Umbilical cord (tissue), 2 donors: ENCODE measurements around the gene SH3PXD2A. TPM values are rescaled to one million over a fixed set of nuclear protein-coding genes. Genes with fewer than 3 reads are reported as not detected.

ENCODE experiments used
- DNase-seq: peaks from one replicate; pipeline ENCODE4 v3.0.0-alpha.2; 2015; ENCODE audit warnings: low spot score
- total RNA-seq: library from RNA; depleted of rRNA; stranded (reverse); fragments of >200 nt; gene quantifications from one replicate; pipeline ENCODE4 v1.2.3, GENCODE V29; 2014; ENCODE audit warnings: low replicate concordance; ENCODE audit not compliant: insufficient read depth

The SH3PXD2A gene
- total RNA-seq, 1 donor from 2014 or later, result 38.3 TPM

DNA sequence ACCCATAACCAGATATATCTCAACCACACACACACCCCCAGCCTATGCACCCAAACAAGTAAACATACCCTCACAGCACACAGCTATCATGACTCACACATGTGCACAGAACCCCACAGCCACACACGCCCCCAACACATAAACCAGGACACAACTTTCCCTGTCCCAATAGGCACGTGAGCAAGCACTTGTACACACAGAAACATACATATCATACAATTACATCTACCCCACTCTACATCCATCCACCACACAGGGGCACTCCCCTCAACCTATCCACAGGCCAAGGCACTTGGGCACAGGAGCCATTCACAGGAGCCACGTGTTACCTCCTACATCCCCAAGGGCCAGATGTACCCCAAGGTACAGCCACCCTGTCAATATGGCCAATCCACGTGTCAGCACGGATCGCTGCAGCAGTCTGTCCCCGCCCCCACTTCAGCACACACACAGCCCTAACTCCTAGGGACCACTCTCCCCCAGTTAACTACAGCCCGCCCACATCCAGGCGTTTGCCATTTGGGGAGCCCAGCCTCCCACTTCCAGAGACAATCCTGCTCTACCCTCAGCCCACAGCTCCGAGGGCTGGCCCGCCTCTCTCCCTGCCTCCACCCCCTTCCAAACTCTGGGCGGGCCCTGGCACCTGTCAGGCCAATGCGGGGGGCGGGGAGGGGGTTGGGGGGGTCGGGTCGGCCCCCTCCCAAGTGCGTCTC lies 163.5 kb downstream of the SH3PXD2A start:
- no peak for DNase-seq

DNA sequence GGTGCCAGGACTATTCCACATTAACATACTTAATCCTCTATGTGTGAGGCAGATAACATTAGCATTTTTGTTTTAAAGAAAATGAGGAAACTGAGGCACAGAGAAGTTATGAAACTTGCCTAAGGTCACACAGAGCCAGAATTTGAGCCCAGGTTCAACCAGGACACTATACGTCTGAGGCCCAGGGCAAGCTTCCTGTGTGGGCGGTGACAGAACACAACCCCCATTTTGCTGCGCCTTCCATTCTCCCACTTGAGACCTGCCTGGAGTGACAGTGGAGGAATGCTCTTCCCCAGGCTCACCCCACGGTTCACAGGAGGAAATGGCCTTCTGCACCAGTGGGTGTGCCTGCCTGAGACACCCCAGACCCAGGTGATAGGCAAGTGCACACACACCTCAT lies 164.1 kb downstream of the SH3PXD2A start:
- DNase-seq, result no peak

DNA sequence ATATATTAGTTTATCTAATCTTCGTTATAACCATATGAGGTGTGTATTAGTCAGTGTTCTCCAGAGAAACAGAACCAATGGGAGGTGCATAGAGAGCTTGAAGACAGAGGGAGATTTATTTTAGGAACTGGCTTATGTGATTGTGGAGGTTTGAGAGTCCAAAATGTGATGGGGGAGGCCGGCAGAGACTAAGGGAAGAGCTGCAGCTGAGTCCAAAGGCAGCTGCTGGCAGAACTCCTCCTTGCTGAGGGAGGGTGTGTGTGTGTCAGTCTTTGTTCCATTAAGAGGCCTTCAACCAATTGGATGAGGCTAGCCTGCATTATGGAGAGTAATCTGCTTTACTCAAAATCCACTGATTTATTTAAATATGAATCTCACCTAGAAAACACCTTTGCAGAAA lies 165.1 kb downstream of the SH3PXD2A start:
- DNase-seq, result no peak

DNA sequence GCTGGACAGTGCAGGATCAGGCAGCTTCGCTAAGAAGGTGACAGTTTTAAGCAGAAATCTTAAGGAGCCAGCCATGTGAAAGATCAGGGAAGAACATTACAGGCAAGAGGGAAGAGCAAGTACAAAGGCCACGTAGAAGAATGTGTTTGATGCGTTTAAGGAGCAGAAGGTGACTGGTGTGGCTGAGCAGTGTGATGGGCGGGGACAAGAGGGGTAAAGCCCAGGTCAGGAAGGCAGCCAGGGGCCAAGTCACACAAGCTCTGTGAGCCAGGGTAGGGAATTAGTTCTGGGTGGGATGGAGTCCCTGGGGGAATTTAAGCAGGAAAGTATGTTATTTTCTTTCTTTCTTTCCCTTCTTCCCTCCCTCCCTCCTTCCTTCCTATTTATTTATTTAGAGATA lies 166.9 kb downstream of the SH3PXD2A start:
- DNase-seq, result no peak

DNA sequence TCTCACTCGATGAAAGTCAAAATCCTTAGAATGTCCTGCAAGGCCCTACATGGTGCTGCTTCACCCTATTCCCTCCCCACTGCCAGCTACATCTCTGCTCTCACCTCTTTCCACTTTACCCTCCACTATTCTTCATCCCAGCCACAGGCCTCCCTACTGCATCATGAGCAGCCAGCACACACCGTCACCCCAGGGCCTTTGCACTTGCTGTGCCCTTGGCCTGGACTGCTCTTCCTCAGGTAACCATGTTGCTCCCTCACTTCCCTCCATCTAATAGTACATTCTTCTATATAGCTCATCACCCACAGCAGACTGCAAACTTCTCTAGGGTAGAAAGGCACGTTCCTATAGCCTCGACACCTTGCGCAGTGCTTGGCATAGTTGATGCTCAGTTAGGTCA lies 167.7 kb downstream of the SH3PXD2A start:
- DNase-seq, result no peak

DNA sequence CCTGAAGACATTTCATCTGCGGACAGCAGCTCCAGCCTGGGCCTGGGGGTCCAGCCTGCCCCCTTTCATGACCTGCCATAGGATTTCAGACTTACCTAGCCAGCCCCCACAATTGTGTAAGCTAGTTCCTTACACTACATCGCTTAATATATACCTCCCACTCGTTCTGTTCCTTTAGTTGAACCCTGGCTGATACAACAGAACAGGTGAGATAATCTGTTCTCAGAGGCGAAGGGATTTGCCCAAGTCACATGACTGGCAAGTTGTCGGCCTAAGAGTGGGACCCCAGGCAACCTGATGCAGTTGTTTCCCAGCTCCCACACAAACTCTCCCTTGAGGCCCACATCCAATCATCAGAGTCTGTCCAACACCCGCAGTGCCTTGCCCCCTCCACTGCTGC lies 168.2 kb downstream of the SH3PXD2A start:
- no peak for DNase-seq

DNA sequence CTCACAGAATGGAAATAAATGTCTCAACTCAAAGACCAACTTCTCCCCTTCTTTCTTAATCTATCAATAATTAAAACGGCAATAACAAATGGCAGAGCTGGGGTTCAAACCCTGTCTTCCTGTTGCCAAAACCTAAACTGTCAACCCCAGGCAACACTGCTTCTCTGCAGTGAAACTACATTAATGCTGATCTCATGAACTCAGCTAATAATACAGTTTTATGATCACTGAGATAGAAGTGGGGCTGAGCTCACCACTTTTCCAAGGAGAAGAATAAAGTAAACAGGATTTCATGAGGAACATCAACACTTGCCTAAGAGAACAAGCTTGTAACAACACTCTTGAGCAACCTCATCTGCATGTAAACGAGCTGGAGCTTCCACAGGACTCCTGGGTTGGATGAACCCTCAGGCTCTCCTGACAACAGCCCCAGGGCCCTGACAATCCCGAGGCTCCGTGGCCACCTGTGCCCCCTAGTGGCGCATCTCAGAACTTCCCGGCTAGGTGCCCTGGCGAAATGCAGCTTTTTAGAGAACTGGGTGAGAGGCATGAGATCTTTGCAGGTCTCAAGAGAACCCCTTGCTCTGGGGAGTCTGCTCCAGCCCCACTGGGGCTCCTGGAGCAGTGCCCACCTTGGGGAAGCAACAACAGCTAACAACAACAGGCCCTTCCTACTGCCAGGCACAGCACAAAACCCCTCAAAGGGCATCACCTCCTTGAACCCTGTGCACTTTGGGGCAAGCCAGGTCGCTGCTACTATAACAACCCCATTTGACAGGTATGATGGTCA lies 169.3 kb downstream of the SH3PXD2A start:
- peak; percentile 71 for DNase-seq

DNA sequence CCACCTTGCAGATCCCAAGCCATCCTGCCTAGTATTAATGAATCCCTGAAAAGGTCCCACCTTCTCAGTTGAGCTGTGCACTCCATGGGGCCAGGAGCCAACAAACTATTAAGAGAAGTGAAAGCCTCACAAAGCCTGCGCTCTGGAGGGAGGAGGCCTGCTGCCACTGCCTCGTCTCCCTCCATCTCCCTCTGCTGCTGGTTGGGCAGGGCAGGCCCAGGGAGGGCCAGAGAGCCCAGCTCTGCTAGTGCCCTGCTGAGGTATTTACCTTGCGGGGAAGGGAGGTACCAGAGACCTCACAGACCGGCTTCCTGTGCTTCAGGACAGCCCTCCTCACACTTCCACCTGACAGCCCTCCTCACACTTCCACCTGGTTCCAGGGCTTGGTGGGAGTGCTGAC lies 171.5 kb downstream of the SH3PXD2A start:
- DNase-seq, result no peak

DNA sequence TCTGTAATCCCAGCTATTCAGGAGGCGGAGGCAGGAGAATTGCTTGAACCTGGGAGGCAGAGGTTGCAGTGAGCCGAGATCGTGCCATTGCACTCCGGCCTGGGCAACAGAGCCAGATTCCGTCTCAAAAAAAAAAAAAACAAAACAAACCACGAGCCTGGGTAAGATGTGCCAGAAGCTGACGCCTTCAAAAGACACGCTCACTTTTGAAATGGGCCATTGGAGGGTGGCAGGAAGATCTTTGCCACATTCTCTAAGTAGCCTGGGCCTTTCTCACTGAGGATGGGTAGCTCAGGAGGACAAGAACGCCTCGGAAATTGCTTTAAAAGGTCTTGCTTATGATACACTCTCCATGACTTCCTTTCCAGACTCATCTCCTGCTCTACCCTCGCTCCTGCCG lies 172.7 kb downstream of the SH3PXD2A start:
- DNase-seq, result no peak

DNA sequence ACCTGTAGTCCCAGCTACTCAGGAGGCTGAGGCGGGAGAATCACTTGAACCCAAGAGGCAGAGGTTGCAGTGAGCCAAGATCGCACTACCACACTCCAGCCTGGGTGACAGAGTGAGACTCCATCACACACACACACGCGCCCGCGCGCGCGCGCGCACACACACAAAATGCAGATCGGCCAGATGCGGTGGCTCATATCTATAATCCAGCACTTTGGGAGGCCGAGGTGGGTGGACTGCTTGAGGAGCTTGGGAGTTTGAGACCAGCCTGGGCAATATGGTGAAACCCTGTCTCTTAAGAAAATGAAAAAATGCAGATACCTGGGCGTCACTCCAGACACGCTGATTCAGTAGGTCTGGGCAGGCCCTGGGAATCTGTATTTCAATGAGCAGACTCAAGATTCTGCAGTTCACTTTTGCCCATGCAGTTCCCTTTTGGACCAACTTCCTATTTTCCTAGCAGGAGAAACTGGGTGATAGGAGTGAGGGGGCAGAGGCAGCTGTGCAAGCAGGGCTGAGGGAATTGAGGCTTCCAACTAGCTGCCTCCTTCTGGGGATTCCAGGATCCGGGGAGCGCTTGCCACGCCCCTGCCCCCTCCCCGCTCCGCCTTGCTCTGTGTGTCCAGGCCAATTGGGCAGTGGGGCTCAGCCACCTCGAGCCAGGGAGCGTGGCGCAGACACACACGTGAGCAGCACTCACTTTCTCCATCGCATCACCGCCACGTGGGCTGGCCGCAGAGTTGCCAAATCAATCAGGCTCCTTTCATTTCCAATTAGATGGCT lies 173.6 kb downstream of the SH3PXD2A start:
- DNase-seq, result no peak

DNA sequence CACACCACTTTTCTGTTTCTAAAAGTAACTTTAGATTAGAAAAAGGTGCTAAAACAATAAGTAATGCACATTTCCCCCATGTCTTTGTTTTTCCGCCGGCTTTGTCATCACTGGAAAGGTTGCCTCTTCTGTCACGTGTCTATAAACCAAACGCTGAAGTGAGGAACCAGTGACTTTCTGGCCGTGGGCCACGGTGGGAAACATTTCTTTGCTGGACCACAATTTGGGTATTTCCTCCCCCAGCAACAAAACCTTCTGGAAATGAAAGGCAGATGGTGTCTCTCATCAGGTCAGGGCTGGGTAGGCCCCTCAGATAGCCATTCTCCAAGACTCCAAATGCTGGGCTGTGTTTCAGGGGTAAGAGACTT lies 174.5 kb downstream of the SH3PXD2A start:
- no peak for DNase-seq

DNA sequence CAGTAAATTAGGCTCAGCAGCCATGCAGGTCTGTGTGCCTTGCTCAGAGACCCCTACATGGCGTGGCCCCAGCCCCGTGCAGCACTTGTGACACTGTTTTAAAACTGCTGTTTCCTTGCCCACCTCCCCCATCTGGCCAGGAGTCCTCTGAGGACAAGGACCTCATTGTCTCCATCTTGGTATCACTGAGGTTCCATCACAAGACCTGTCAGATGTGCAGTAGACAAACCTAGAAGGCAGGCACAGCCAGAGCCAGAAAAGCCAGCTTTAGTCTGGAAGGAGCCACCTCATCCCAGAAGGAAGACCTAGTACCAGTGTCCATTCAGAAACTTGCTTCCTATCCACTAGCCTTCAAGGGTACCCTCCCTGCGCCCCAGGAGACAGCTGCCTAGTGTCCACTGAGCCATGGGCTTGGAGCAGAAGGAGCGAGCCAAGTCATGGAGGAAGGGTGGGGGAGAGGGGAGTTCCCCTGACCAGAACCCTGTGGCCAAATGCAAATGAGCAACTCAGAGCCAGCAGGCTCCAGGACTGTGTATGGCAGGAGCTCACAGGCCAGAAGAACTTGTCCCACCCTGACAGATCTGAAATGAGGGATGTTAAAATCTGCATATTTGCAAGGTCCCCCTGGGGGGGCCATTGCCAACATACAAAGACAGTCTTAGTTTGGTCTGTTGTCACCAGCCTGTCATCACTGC lies 176.1 kb downstream of the SH3PXD2A start:
- no peak for DNase-seq

DNA sequence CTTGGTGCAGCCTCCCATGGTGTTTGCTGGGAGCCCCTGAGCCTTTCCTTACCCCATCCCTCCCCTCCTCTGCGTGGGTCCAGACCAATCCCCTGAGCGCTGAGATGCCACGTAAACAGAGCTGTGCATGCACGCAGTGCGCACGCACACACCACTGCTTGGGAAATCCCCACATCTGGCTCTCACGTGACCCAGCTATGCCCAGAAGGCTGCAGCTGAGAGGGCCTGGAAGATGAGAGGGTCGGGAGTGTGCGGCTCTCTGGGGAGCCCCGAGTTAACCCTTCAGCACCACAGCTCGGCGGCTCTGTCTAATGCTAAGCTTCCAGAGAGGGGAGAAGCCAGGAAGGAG lies 177.2 kb downstream of the SH3PXD2A start:
- DNase-seq, result peak; percentile 99

DNA sequence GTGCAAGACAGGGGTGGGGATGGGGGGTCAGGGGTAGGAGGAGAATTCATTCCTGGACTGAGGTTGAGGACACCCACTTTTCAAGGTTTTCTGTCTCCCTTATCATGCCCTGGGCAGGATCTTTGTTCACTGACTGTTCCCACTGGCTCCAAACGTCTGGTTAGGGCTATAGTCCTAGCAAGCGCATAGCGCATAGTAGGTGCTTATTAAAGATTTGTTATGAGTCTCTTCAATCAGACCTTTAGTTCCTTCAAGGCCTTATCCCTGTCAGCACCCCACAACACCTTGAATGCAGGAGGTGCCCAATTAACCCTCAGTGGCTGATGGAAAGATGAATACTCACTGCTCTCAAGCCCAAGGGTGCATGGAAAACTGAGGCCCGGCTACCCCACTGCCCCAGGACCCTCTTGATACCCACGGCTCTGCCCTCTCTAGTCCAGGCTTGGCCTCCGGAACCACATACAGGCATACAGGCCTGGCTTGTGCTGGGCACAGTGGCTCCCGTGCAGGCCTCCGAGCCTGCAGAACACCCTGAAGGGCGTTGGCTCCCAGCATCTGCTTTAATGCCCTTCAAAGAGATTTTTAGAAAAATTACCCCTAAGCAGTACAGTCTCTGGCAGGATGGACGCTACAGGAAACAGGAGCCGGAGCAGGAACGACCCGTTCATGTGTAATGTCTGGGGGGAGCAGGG lies 177.7 kb downstream of the SH3PXD2A start:
- no peak for DNase-seq

DNA sequence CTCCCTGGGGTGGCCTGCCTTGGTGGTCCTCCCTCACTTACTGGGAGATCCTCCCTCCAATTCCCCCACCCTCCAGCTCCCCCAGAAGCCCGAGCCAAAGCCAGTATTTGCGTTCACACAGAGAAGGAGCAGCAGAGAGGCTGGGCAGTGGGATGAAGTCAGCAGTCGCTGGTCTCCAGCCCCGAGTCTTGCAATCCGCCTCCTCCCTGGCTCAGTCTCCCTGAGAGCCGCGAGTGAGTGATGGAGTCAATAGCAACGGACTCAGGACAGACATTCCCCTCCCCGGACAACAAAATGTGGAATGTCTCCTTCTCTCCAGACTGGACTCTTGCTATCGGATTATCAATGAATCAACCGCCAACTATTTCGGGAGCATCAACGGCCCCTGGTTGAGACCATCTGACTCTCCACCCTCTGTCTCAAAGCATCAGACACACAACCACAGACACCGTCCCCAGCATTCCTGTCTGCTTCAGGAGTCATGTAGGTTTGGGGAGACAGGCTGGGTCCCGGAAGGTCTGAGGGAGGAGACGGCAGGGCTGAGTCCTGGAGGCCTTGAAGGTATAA lies 178.4 kb downstream of the SH3PXD2A start:
- peak; percentile 88 for DNase-seq

DNA sequence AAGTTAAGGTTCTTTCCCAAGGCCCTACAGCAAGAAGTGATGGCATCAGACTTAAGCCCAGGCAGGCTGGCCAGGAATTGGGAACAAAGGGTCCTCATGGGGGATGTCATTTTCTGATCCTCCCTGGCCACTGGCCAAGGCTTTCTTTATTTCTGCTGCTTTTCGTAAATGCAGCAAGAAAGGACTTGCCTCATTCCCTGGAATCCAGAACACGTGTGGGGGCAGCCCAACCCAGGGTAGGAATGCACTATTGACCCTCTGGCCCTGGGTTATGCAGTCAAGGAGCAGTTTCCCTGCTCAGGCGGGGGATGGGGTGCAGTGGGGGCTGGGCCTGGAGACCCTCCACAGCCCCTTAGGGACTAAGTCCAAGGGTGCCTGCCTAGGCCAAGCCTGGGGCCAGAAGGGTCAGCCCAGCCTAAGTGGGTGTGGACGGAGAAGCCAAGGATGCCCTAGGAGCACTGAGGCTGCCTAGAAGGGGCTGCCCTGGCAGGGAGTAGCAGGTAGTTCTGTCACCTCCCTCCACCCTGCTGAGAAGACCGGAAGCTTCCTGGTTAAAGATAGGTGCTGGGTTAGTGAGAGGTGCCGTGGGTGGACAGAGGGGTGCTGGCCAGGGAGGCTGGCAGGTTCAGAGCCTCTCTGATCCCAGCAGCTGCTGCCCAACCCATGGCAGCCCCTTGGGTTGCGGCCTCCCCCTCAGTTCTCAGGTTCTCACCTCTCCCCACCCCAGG lies 179.2 kb downstream of the SH3PXD2A start:
- peak; percentile 69 for DNase-seq

DNA sequence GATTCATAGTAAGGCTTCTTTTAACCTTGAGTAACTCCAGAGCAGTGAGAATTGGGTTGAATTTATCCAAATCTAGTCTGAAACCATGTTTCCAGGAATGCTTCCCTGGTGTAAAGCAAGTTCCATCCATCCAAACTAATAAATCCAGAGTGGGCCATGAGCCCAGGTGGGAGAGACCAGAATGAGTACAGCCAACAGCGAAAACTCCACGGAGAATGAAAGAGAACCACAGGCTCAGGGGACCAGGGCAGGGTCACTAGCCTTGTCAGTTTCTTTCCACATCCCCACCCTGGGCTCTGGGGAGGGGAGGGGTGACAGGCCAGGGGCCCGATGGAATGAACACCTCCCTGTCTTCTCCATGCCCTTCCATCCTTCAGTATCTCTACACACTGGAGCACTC lies 181.8 kb downstream of the SH3PXD2A start:
- no peak for DNase-seq

DNA sequence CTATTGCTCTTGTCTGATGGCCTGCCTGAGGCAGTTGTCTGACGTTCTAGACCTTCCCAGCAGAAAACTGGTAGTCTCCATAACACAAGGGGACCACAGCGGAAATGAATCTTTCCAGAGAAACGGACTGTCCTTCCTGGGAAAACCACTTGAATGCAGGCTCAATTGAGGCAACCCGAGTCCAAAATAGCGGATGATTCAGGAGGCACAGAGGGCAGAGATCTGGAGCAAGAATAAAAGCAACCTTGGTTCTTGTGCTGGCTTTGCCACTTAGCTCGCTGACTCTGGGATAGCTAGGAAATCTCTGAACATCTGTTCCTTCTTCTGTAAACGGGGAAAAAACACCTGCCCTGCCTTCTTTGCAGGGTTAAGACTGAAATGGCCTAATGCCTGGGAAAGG lies 183.0 kb downstream of the SH3PXD2A start:
- no peak for DNase-seq

DNA sequence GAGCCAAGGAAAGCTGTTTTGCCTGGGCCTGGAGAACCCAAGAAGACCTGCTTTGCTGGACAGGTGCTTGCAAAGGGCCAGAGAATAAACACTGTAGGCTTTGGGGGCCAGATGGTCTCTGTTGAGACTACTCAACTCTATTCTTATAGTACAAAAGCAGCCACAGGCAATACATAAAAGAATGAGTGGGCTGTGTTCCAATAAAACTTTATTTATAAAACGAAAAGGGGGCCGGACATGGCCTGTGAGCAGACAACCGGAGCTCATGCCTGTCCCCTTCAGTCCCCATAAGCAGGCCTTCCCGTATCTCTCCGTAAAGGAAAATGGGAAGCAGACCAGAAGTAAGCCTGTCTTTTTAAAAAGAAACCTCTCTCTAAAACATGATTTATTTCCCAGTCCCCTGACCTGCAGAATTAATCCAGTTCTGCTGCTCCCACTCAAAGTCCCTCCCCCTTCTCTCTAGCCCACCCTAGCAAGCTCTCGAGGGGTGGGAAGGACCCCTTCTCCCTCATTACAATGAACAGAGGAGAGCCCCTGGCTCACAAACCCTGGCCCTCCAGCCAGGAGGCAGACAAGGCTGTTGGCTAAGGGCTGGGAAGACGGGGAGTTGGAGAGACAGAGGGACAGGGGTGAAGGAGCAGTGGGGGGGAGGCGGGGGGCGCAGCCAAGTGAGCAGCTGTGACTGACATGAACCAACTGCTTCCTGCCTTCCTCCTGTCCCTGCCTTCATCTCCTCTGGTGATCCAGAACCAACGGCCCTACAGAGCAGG lies 184.1 kb downstream of the SH3PXD2A start:
- DNase-seq, result no peak

DNA sequence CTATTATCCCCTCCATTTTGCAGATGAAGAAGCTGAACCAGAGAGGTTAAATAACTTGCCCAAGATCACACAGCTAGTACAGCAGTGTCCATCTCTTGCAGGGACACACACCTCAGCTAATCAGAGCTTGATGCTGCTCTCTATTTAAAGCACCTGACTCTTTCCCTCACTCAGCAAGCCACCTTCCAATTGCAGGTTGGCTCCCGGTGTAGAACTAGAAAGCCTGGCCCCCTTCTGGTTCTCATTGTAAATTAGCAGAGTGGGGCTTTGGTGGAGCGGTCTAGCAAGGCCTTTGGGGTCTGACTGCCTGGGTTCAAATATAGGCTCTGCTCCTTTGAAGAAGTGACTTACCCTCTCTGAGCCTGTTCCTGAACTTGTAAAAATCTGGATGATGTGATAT lies 185.4 kb downstream of the SH3PXD2A start:
- no peak for DNase-seq
